PC-9 (cell line): ENCODE measurements around the gene APMAP.
"Not testable (repeated sequence)": the region's sequence is repeated elsewhere in the genome, so short reads cannot be mapped to it uniquely, and the experiment has no call there.

Experiments used
- CTCF ChIP-seq: fragments of 200-600 bp; sonication (generic); conservative IDR thresholded peaks from 2 replicates; pipeline ENCODE4 v1.6.1; 2017; ENCODE audit warnings: mixed run types, antibody characterized with exemption, mild to moderate bottlenecking, moderate library complexity
- EZH2 ChIP-seq: fragments of 200-600 bp; sonication (generic); IDR thresholded peaks from 2 replicates; pipeline ENCODE4 v1.8.0; 2017; ENCODE audit warnings: antibody characterized with exemption, low read depth

GRCh38 chr20:24920706-24921105 is 71.8 kb downstream of the APMAP start:
- TF ChIP-seq EZH2, CTCF: not testable (repeated sequence)
